ENCODE data around the gene NTN1.
A peak's percentile ranks its signal among the peaks of the same experiment; 100 is the strongest.

Gene NTN1

DNA sequence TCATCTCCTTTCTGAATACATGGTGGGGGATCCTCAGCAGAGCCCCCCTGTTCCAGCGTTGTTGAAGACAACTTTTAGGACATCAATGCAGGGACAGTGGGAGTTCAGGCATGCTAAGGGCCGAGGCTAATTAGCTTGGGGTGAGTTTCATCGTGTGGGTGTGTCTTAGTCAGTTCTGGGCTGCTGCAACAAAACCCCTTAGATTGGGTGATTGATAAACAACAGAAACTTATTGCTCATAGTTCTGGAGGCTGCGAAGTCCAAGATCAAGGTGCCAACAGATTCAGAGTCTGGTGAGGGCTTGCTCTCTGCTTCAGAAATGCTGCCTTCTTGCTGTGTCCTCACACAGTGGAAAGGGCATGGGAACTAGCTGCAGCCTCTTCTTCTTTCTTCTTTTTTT, 214.0 kb downstream of the NTN1 start:
- peak; percentile 22 for DNase-seq

DNA sequence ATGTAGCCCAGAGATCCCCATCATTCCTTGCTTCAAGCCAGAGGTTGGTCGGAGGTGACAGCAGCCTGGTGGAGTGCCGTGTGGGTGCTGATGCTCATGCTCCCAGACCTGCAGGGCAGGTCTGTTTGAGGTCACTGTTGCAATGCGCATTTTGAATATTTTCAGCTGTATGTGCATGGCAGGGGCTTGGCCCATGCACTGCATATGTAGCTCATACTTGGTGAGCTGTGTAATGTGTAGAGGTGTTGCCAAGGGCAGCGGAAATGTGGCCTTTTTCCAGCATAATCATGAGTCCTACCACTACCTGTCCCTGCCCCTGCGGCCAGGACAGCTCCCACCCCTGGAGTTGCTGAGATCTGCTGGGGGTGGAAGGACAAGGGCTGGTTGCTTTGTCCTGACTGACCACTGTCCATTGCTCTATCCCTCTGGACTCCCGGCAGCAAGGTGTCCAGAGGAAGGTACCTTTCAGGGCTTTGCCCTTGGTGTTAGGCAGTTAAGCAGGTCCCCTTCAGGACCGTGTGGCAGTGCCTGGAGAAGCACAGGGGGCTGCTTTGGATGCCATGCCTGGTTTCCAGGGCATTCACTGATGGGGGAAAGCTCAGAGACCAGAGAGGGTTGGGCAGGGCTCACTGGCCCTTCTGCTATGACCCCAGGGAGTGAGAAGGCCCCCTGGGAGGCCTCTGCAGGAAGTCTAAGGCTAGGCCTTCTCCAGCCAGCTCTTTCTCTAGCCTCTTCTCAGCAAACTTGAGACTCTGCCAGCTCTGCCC, 215.2 kb downstream of the NTN1 start:
- no peak for DNase-seq

DNA sequence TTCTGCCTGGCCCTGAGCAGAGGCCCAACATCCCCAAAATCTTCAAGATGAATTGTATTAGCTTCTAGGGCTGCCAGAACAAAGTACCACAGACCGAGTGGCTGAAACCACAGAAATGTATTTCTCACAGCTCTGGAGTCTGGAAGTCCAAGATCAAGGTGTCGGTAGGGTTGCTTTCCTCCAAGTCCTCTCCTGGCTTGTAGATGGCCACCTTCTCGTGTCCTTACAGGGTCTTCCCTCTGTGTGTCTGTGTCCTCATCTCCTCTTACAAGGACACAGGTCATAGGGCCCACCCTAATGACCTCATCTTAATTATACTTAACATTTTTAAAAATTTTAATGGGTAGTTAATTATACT, 215.7 kb downstream of the NTN1 start:
- DNase-seq, result no peak

DNA sequence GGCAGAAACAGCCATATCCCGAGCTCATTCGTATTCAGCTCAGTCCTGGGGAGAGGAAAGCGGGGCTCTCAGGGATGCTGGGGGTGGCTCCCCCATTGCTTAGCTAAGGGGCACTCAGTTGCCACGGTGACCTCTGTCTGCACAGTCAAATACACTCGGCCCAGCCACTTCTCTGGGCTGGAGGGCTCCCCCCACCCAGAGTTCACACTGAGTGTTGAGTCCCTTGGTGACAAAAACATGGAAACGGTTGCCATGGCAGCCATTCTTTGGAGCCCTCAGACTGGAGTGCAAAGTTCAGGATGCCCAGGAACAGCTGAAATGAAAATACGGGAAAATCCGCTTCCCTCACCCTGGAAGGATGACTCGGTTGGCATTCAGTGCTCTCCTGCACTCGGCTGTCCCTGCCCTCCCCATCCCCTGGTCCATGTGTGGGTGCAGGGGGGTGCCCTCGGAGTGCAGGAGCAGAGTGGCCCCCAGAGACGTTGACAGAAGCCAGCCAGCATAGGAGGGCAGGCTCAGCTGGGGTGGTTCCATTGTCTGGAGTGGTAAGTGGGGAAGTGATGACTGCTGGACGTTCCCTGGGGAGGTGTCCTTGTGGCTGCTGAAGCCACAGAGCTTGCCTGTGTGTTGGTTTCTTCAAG, 216.5 kb downstream of the NTN1 start:
- DNase-seq, result no peak

- DNase-seq, result no peak
These were observed 217.3 kb downstream of the NTN1 start for GRCh38 chr17:9238340-9239245.

DNA sequence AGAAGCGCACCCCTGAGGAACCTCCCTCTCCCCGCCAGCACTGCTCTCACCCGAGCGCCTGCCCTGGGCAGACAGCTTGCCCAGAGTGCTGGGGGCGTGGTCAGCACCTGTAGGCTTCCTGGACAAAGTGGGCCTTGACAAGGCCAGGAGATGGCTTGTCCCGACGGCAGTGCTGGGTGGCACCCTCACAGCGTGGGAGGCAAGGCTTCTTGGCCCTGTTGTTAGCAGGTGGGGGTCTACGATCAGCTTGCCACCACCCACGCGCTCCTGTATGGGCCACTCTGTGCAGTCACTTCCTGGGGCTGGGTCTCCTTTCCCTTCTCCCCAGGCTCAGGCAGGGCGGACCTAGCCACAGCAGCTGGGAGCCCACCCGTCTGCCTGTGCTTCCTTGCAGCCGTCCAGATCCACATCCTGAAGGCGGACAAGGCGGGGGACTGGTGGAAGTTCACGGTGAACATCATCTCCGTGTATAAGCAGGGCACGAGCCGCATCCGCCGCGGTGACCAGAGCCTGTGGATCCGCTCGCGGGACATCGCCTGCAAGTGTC, 218.0 kb downstream of the NTN1 start:
- no peak for DNase-seq

- DNase-seq, result peak; percentile 69
These were observed 218.7 kb downstream of the NTN1 start for GRCh38 chr17:9239793-9240658.

- no peak for DNase-seq
These were observed 219.5 kb downstream of the NTN1 start for GRCh38 chr17:9240659-9241370.

DNA sequence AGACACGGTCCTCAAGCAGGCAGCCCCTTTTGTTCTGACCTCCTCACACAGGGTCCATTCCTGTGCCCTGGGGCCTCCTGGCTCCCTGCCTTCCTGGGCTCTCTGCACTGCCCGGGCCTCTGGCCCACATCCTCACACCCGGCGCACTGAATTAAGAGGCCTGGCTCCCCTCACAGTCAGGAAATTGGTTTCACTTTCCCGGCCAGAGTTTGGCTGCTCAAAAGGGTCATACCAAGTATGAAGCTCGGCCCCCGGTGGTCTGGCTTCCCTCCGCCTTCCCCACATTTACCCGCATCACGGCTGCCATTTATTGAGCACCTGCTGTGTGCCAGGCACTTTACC, 220.0 kb downstream of the NTN1 start:
- DNase-seq, result no peak

GRCh38 chr17:9241774-9242496, 220.6 kb downstream of the NTN1 start:
- no peak for DNase-seq

DNA sequence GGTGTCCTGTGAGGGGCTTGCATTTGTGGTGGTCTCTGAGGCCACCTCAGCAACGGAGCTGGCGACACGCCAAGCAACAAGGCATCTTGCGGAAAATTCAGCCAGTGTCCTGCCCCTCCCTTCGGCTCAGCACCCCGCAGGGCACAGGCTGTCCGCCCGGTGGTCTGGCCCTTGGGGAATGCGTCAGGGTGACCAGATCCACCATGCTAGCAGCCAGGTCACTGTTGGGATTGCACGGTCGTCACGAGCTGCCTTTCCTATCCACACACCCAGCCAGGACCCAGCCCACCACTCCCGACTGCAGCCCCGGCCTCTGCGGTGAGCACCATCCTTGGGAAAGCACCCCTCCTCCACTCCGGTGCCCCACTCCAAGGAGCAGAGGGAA, 221.2 kb downstream of the NTN1 start:
- DNase-seq, result no peak

GRCh38 chr17:9242983-9243382, 221.7 kb downstream of the NTN1 start:
- DNase-seq, result no peak

- DNase-seq, result no peak
These were observed 223.0 kb downstream of the NTN1 start for GRCh38 chr17:9244066-9245052.

- DNase-seq, result no peak
These were observed 226.2 kb downstream of the NTN1 start for GRCh38 chr17:9247401-9247938.

DNA sequence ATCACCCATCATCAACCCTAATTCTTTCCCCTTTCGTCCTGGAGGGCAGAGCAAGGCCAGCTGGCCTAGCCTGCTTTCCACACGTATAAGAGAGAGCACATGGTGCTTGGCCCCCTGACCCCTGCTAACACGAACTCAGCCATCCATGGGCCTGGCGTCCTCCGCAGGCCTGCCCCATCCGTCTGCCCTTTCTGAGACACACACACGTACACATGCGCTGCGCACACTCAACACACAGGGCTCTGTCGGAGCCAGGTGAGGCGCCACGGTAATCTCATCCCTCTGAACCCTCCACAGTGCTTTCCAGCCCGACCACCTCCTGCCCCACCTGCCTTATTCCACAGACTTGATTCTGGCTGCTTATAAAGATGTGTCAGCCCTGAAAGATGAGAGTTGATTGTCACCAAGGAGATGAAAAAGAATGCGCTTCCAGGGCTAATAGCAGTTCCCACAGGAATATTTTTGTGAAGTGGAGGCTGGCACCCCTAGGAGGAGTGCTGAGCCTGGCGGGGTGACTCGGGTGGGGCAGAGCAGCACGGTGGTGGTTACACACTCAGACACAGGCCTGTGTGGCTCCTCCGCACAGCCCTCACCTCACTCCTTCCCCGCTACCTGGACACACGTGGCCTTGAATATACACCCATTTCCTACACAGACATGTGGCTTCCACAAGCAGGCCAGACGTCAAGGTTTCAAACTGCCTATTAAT, 228.1 kb downstream of the NTN1 start:
- DNase-seq, result no peak

GRCh38 chr17:9251273-9251672, 230.0 kb downstream of the NTN1 start:
- DNase-seq, result no peak

DNA sequence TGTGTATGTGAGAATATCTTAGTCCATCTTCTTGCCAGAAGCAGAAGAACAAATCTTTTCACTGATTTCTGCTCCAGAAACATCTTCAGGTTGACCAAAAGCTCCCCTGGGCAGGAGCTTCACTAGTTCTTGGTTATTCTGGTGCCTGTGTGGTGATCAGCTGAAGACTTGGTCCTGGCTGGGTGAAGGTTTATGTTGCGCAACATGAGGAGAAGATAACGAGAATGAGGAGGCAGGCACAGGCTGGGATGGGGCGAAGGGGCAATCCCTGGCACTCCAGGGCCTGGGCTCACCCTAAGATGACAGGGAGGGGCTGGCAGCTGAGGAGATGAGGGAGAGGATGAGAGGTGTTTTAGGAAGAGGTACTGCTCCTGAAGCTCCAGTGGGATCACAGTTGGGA, 232.0 kb downstream of the NTN1 start:
- no peak for DNase-seq

DNA sequence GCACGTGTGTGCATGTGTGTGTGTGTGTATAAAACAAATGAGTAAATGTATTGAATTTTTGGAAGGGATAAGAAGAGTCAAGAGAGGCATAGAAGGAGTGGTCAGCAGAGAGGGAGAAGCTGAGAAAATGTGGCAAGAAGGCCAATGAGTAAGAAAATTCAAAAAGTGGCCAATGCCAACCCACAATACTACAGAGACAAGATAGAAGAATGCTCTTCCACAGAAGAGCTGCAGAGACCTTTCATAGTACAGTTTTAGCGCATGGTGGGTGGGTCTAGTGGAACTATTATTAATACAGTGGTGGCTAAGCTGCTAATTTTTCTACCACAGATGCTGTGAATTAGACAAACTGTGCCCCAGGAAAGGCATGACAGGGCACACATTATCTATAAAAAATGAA, 233.5 kb downstream of the NTN1 start:
- no peak for DNase-seq

DNA sequence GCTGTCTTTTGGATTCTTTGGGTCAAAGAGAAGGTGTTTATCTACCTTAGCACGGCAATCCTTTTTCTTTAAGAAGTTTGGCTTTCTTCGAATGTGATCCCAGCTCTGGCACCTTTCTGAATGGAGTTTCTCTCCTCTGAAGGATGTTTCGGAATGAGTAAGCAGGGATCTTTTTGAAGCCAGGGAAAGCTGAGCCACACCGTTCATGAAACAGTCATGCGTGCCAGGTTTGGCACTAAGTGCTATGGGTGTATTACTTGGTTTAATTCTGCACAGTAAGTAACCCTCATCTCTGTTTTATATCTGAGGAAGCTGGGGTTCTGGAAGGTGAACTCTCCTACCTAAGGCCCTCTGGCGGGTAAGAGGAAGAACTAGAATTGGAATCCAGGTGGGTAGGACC, 234.5 kb downstream of the NTN1 start:
- no peak for DNase-seq

Measured in stimulated activated CD4-positive, alpha-beta T cell treated with anti-CD3 and anti-CD28 coated beads, Interleukin-1b, Interleukin-23, amount 100 ng/mL, for 48 hours (primary cell).